Measurements from ENCODE around the gene ANTXR1.

Gene ANTXR1

GRCh38 chr2:69291721-69292120 is 278.7 kb downstream of the ANTXR1 start:
- DNase-seq = no peak

GRCh38 chr2:69292256-69292655 is 279.3 kb downstream of the ANTXR1 start:
- DNase-seq = peak; percentile 50

- no peak for DNase-seq
These were observed 283.4 kb downstream of the ANTXR1 start for GRCh38 chr2:69296421-69296820.

GRCh38 chr2:69297216-69297615 is 284.2 kb downstream of the ANTXR1 start:
- DNase-seq = no peak

- DNase-seq = peak; percentile 93
These were observed 285.3 kb downstream of the ANTXR1 start for GRCh38 chr2:69298261-69298660.

- peak; percentile 80 for DNase-seq
These were observed 285.9 kb downstream of the ANTXR1 start for GRCh38 chr2:69298862-69299261.

All from fibroblast of skin of right quadriceps (primary cell).